HL-60 (cell line): Measurements from ENCODE around the gene ZAP70.

Experiments
- DNase-seq, 2 experiments: peaks; one replicate each; pipeline ENCODE4 v3.0.0-alpha.2; 2010 to 2020; ENCODE audit warnings: low read depth in 1 of 2, low spot score in 1 of 2
- H3K27ac ChIP-seq: fragments of 250-450 bp; sonication (Bioruptor Pico); replicated peaks from 2 replicates; pipeline ENCODE4 v1.5.1; 2020; ENCODE audit warnings: mild to moderate bottlenecking, moderate library complexity
- H3K27me3 ChIP-seq: fragments of 250-450 bp; sonication (Bioruptor Pico); 2 replicates; pipeline ENCODE4 v1.5.1; 2021; ENCODE audit warnings: mild to moderate bottlenecking, moderate library complexity; ENCODE audit not compliant: insufficient read depth, poor library complexity, severe bottlenecking
- H3K4me3 ChIP-seq: replicated peaks from 2 replicates; pipeline ENCODE4 v1.5.1; 2011; ENCODE audit warnings: mild to moderate bottlenecking, control low read depth, low read length; ENCODE audit not compliant: insufficient read depth
- GABPA ChIP-seq: IDR thresholded peaks from 2 replicates; pipeline ENCODE4 v1.6.1; 2012; ENCODE audit warnings: low read depth
- POLR2AphosphoS5 ChIP-seq: IDR thresholded peaks from 2 replicates; pipeline ENCODE4 v1.6.1; 2012; ENCODE audit warnings: low read depth
- REST ChIP-seq: IDR thresholded peaks from 2 replicates; pipeline ENCODE4 v1.6.1; 2012; ENCODE audit warnings: low read depth; ENCODE audit not compliant: insufficient replicate concordance
- SPI1 ChIP-seq: IDR thresholded peaks from 2 replicates; pipeline ENCODE4 v1.6.1; 2012; ENCODE audit warnings: low read depth, mild to moderate bottlenecking, borderline replicate concordance
- TF ChIP-seq, protein P1 (sequence below): IDR thresholded peaks from one replicate; pipeline ENCODE4 v1.5.1; 2011; ENCODE audit warnings: low read length, control low read depth, inconsistent platforms; ENCODE audit not compliant: insufficient read depth

The ZAP70 gene

GRCh38 chr2:97765933-97766332 lies 52.6 kb downstream of the ZAP70 start:
- no peak for DNase-seq
- TF ChIP-seq POLR2AphosphoS5 (no peak), GABPA (no peak), REST (no peak), SPI1 (no peak)
- TF ChIP-seq, protein P1, sequence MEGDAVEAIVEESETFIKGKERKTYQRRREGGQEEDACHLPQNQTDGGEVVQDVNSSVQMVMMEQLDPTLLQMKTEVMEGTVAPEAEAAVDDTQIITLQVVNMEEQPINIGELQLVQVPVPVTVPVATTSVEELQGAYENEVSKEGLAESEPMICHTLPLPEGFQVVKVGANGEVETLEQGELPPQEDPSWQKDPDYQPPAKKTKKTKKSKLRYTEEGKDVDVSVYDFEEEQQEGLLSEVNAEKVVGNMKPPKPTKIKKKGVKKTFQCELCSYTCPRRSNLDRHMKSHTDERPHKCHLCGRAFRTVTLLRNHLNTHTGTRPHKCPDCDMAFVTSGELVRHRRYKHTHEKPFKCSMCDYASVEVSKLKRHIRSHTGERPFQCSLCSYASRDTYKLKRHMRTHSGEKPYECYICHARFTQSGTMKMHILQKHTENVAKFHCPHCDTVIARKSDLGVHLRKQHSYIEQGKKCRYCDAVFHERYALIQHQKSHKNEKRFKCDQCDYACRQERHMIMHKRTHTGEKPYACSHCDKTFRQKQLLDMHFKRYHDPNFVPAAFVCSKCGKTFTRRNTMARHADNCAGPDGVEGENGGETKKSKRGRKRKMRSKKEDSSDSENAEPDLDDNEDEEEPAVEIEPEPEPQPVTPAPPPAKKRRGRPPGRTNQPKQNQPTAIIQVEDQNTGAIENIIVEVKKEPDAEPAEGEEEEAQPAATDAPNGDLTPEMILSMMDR = no peak
- no peaks in the 10 kb centered on the region for H3K27me3 ChIP-seq
- H3K4me3 ChIP-seq = no peak overlapping the region
- H3K27ac ChIP-seq = no peak overlapping the region

- no peak overlapping the region for H3K27ac ChIP-seq
- H3K4me3 ChIP-seq = no peak overlapping the region
- TF ChIP-seq REST = no peak
- TF ChIP-seq POLR2AphosphoS5 = no peak
- TF ChIP-seq, protein P1 = no peak
- TF ChIP-seq SPI1 = no peak
- TF ChIP-seq GABPA = no peak
Measured at GRCh38 chr2:97766567-97766966, 53.2 kb downstream of the ZAP70 start.

DNA sequence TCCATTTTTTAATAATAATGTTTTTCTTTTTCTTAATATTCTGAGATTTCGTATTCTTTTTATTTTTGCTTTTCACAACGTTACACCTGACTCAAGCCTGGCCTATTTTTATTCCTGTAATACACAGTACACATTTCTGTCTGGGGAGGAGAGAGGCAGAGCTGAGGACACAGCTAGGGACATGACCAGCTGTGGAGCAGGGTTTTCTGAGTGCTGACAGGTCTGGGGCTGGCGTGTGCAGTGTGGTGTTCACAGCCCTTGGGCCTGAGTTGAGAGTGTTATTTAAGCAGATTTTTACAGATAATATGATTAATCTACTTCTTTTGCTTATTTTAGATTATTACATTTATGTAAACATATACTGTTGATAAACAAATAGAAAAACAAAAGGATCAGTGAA lies 55.9 kb downstream of the ZAP70 start:
- H3K27me3 ChIP-seq = no peaks in the 10 kb centered on the region
- no peak for TF ChIP-seq GABPA
- TF ChIP-seq SPI1 = no peak
- TF ChIP-seq, protein P1 = no peak
- TF ChIP-seq REST = no peak
- no peak for TF ChIP-seq POLR2AphosphoS5
- H3K4me3 ChIP-seq = no peak overlapping the region
- no peak for DNase-seq
- H3K27ac ChIP-seq = no peak overlapping the region

More at GRCh38 chr2:97766567-97766966, 53.2 kb downstream of the ZAP70 start:
- no peak for DNase-seq
- no peaks in the 10 kb centered on the region for H3K27me3 ChIP-seq
